Measurements from ENCODE around the gene ADAMTS14. TPM values are rescaled to one million over a fixed set of nuclear protein-coding genes. Genes with fewer than 3 reads are reported as not detected.
A peak's percentile ranks its signal among the peaks of the same experiment; 100 is the strongest.

The ADAMTS14 gene
- total and polyA plus RNA-seq, 11 donors: 0.11 to 3.8 (median 0.37) TPM; not detected in 1

- H3K27ac ChIP-seq: no peak overlapping the region
- intact Hi-C loops (cut with DNase I): no loop called here
- no peaks in the 10 kb centered on the region for H3K9me3 ChIP-seq
- no peak for ATAC-seq
- peak in 1 of 5 donors; percentile 31 for DNase-seq
- 88 to 99% (median 98%) methylated on average over 3 of the region's 3 CpGs for WGBS, 4 donors
- no peak for TF ChIP-seq POLR2A (IDR thresholded peaks at IDR 0.05)
- TF ChIP-seq CTCF (IDR thresholded peaks at IDR 0.05): no peak
- H3K36me3 ChIP-seq: no peaks in the 10 kb centered on the region
- no peaks in the 10 kb centered on the region for H3K27me3 ChIP-seq
- H3K4me1 ChIP-seq: peaks cover 0 to 12% (median 0%) of the 10 kb centered on the region in 12 donors
- H3K4me3 ChIP-seq: no peak overlapping the region
Observed at GRCh38 chr10:70723771-70724170, 51.5 kb downstream of the ADAMTS14 start.

- H3K4me3 ChIP-seq: no peak overlapping the region
- ATAC-seq (no peak), DNase-seq (no peak)
- no peaks in the 10 kb centered on the region for H3K27me3 ChIP-seq
- H3K9me3 ChIP-seq: no peaks in the 10 kb centered on the region
- WGBS, 4 donors: 89 to 96% (median 93%) methylated on average over 7 to 10 of the region's 10 CpGs
- TF ChIP-seq CTCF (IDR thresholded peaks at IDR 0.05) (no peak), POLR2A (IDR thresholded peaks at IDR 0.05) (no peak)
- H3K36me3 ChIP-seq: no peaks in the 10 kb centered on the region
- H3K4me1 ChIP-seq: peaks cover 0 to 18% (median 0%) of the 10 kb centered on the region in 12 donors
- intact Hi-C loops (cut with DNase I): no loop called here
- H3K27ac ChIP-seq: no peak overlapping the region
Observed at GRCh38 chr10:70726909-70727495, 54.7 kb downstream of the ADAMTS14 start.

GRCh38 chr10:70728328-70728727 lies 56.0 kb downstream of the ADAMTS14 start:
- DNase-seq (no peak), ATAC-seq (peak in 2 of 4 donors; percentile 63 to 78)
- Histone ChIP-seq H3K9me3 (no peaks in the 10 kb centered on the region), H3K27me3 (no peaks in the 10 kb centered on the region), H3K4me3 (no peak overlapping the region), H3K36me3 (no peaks in the 10 kb centered on the region), H3K4me1 (peaks cover 0 to 18% (median 0%) of the 10 kb centered on the region in 12 donors), H3K27ac (no peak overlapping the region)
- 46 to 62% (median 59%) methylated on average over 2 of the region's 2 CpGs for WGBS, 4 donors
- intact Hi-C loops (cut with DNase I): no loop called here
- TF ChIP-seq CTCF (IDR thresholded peaks at IDR 0.05): no peak
- TF ChIP-seq POLR2A (IDR thresholded peaks at IDR 0.05): no peak

GRCh38 chr10:70729763-70730357 lies 57.6 kb downstream of the ADAMTS14 start:
- peaks cover 0 to 18% (median 0%) of the 10 kb centered on the region in 12 donors for H3K4me1 ChIP-seq
- intact Hi-C loops (cut with DNase I): no loop called here
- no peak for TF ChIP-seq POLR2A (IDR thresholded peaks at IDR 0.05)
- no peak for TF ChIP-seq CTCF (IDR thresholded peaks at IDR 0.05)
- 58 to 88% (median 77%) methylated on average over 5 to 16 of the region's 16 CpGs for WGBS, 4 donors
- H3K27ac ChIP-seq: no peak overlapping the region
- peak in 1 of 4 donors; percentile 38 for ATAC-seq
- no peaks in the 10 kb centered on the region for H3K36me3 ChIP-seq
- no peaks in the 10 kb centered on the region for H3K9me3 ChIP-seq
- DNase-seq: peak in 1 of 5 donors; percentile 54
- no peaks in the 10 kb centered on the region for H3K27me3 ChIP-seq
- no peak overlapping the region for H3K4me3 ChIP-seq
